Liver (tissue), 3 donors: ENCODE results near the gene ZC3HAV1.

ENCODE experiments used
- GABPA ChIP-seq, 2 donors: IDR thresholded peaks in 1 of 2; conservative IDR thresholded peaks in 1 of 2; 2 replicates each; pipeline ENCODE4 v1.6.1; 2016; ENCODE audit warnings: antibody characterized with exemption in 2 of 2, mild to moderate bottlenecking in 1 of 2, moderate library complexity in 1 of 2
- JUND ChIP-seq, 2 donors: IDR thresholded peaks; 2 replicates each; pipeline ENCODE4 v1.6.1; 2016; ENCODE audit warnings: antibody characterized with exemption in 2 of 2
- RAD21 ChIP-seq, 2 donors: IDR thresholded peaks; 2 replicates each; pipeline ENCODE4 v1.6.1; 2016; ENCODE audit warnings: antibody characterized with exemption in 2 of 2, mild to moderate bottlenecking in 2 of 2
- SP1 ChIP-seq: IDR thresholded peaks from 2 replicates; pipeline ENCODE4 v1.6.1; 2018; ENCODE audit warnings: antibody characterized with exemption, mild to moderate bottlenecking
- TF ChIP-seq, protein P1 (sequence below): fragments of 150-350 bp; IDR thresholded peaks from 2 replicates; pipeline ENCODE4 v1.5.1; 2017; ENCODE audit warnings: improper control_type of control experiment, low read depth, low read length; ENCODE audit not compliant: missing input control
- TF ChIP-seq, protein P2 (sequence below): IDR thresholded peaks from 2 replicates; pipeline ENCODE4 v1.6.1; 2016; ENCODE audit warnings: antibody characterized with exemption, mild to moderate bottlenecking
- TF ChIP-seq, protein P3 (sequence below): IDR thresholded peaks from 2 replicates; pipeline ENCODE4 v1.6.1; 2016; ENCODE audit warnings: antibody characterized with exemption
- TF ChIP-seq, protein P4 (sequence below): IDR thresholded peaks from 2 replicates; pipeline ENCODE4 v1.6.1; 2016; ENCODE audit warnings: antibody characterized with exemption
- TF ChIP-seq, protein P5 (sequence below): IDR thresholded peaks from 2 replicates; pipeline ENCODE4 v1.6.1; 2016; ENCODE audit warnings: antibody characterized with exemption
- donor health status: healthy.
- donor health status: healthy.

DNA sequence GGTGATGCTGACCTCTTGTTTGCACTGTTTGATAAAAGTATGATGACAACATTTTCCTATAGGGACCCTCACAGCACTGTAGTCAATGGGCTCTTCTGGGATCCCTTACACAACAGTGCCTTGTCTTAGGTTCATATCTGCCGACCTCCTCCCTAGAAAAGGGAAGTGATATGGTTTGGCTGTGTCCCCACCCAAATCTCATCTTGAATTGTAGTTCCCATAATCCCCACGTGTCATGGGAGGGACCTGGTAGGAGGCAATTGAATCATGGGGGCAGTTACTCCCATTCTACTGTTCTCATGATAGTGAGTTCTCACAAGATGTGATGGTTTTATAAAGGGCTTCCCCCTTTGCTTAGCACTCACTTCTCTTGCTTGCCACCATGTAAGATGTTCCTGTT is 23.1 kb downstream of the ZC3HAV1 start:
- TF ChIP-seq, protein P1, sequence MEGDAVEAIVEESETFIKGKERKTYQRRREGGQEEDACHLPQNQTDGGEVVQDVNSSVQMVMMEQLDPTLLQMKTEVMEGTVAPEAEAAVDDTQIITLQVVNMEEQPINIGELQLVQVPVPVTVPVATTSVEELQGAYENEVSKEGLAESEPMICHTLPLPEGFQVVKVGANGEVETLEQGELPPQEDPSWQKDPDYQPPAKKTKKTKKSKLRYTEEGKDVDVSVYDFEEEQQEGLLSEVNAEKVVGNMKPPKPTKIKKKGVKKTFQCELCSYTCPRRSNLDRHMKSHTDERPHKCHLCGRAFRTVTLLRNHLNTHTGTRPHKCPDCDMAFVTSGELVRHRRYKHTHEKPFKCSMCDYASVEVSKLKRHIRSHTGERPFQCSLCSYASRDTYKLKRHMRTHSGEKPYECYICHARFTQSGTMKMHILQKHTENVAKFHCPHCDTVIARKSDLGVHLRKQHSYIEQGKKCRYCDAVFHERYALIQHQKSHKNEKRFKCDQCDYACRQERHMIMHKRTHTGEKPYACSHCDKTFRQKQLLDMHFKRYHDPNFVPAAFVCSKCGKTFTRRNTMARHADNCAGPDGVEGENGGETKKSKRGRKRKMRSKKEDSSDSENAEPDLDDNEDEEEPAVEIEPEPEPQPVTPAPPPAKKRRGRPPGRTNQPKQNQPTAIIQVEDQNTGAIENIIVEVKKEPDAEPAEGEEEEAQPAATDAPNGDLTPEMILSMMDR = no peak
- TF ChIP-seq JUND (IDR thresholded peaks at IDR 0.05) = no peak
- TF ChIP-seq, protein P2, sequence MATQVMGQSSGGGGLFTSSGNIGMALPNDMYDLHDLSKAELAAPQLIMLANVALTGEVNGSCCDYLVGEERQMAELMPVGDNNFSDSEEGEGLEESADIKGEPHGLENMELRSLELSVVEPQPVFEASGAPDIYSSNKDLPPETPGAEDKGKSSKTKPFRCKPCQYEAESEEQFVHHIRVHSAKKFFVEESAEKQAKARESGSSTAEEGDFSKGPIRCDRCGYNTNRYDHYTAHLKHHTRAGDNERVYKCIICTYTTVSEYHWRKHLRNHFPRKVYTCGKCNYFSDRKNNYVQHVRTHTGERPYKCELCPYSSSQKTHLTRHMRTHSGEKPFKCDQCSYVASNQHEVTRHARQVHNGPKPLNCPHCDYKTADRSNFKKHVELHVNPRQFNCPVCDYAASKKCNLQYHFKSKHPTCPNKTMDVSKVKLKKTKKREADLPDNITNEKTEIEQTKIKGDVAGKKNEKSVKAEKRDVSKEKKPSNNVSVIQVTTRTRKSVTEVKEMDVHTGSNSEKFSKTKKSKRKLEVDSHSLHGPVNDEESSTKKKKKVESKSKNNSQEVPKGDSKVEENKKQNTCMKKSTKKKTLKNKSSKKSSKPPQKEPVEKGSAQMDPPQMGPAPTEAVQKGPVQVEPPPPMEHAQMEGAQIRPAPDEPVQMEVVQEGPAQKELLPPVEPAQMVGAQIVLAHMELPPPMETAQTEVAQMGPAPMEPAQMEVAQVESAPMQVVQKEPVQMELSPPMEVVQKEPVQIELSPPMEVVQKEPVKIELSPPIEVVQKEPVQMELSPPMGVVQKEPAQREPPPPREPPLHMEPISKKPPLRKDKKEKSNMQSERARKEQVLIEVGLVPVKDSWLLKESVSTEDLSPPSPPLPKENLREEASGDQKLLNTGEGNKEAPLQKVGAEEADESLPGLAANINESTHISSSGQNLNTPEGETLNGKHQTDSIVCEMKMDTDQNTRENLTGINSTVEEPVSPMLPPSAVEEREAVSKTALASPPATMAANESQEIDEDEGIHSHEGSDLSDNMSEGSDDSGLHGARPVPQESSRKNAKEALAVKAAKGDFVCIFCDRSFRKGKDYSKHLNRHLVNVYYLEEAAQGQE = no peak
- TF ChIP-seq, protein P3, sequence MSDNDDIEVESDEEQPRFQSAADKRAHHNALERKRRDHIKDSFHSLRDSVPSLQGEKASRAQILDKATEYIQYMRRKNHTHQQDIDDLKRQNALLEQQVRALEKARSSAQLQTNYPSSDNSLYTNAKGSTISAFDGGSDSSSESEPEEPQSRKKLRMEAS = no peak
- TF ChIP-seq GABPA (IDR thresholded peaks at IDR 0.05 in 1 of 2, conservative IDR thresholded peaks at IDR 0.05 in 1 of 2) = no peak
- TF ChIP-seq, protein P4, sequence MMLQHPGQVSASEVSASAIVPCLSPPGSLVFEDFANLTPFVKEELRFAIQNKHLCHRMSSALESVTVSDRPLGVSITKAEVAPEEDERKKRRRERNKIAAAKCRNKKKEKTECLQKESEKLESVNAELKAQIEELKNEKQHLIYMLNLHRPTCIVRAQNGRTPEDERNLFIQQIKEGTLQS = no peak
- no peak for TF ChIP-seq SP1
- TF ChIP-seq, protein P5, sequence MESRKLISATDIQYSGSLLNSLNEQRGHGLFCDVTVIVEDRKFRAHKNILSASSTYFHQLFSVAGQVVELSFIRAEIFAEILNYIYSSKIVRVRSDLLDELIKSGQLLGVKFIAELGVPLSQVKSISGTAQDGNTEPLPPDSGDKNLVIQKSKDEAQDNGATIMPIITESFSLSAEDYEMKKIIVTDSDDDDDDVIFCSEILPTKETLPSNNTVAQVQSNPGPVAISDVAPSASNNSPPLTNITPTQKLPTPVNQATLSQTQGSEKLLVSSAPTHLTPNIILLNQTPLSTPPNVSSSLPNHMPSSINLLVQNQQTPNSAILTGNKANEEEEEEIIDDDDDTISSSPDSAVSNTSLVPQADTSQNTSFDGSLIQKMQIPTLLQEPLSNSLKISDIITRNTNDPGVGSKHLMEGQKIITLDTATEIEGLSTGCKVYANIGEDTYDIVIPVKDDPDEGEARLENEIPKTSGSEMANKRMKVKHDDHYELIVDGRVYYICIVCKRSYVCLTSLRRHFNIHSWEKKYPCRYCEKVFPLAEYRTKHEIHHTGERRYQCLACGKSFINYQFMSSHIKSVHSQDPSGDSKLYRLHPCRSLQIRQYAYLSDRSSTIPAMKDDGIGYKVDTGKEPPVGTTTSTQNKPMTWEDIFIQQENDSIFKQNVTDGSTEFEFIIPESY = no peak
- no peak for TF ChIP-seq RAD21 (IDR thresholded peaks at IDR 0.05)
